NCI-H2081 (cell line): ENCODE data around the gene ATP6V1G1.

Source experiments
- DNase-seq, 2 experiments: peaks; one replicate each; lab custom pipeline; 2025; lab: John Stamatoyannopoulos, UW

ATP6V1G1 gene

DNA sequence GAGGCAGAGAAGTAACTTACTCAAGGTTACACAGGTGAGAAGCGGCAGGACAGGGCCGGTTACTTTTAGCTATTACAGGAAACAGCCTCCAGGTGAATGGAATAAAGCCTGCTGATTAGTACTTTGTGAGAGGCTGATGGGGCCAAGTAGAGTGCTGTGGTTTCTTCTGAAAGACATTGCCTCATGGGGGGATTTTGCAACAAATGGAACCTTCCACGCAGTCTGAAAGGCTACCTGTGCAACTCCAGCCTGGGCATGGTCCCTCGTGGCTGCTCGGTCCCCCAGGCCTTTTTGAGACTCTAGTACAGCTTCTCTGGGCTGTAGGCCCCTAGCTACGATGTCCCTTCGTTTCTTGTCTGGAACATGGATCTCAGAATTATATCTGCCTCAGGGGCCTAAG, 25.5 kb downstream of the ATP6V1G1 start:
- no peak for DNase-seq

DNA sequence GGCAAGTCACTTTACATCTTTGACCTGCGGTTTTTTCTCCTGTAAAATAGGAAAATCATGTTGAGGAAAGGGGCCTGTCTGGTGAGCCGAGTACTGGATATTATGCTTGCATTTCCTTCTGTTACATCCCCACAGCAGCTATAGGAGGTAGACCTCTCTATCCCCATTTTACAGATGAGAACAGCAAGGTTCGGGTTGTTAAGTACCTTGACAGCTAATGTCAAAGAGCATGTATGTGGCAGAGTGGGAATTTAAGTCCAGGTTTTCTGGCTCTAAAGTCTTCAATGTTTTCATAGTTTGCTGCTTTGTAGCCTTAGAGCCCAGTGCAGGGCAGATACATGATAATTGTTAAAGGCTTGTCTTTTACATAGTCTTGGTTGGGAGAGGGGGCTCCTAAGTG, 26.4 kb downstream of the ATP6V1G1 start:
- DNase-seq = no peak

DNA sequence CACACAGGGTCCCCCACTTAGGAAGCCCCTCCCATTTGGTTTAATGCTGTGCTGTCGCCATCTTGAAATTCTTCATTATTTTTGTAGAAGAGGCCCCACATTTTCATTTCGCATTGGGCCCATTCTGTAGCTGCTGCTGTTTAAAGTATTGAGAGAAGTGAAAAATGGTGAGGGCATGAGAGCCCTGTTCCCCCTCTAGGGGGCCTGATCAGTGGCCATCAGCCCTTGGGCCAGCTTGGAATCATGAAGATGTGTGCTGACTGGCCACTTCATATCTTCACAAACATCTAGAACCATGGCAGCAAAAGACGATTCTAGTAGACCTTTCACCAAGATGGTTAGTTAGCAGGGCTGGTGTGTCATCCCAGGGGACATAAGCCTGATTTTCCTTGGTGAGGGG, 26.8 kb downstream of the ATP6V1G1 start:
- DNase-seq = no peak

DNA sequence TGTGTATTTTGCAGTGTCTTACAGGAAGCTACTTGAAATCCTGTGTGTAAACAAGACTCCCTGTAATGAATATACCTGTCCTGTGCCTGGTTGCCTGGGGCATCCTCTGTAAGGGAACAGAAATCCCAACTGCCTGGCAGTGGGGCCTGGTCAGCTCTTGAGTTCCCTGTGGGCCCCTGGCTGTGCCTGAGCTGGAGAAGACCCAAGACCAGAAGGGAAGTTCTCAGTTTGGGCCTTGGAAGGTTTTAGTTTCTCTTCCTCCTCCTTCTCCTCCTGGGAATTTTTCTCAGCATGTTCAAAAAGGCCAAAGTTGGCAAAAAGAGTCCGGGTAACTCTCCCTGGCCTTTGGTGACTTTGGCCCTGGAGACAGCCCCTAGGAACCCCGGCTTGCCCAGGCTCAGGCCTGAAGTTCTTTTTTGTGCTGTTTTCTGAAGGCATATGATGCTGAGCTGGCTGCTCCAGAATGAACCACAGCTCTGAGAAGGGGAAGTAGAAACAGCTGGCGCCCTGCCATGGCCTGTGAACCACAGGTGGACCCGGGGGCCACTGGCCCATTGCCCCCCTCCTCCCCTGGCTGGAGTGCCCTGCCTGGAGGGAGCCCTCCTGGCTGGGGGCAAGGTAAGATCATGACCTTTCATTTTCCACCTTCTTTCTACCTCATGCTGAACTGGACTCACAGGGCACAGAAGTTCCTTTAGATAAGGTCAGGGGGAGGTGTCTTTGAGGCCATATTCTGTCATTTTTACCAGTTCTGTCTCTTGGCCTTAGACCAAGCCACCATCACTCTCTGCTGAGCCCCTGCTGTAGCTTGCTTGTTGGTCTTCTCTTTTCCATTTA, 29.3 kb downstream of the ATP6V1G1 start:
- peak in 1 of 2 experiments; percentile 21 for DNase-seq

DNA sequence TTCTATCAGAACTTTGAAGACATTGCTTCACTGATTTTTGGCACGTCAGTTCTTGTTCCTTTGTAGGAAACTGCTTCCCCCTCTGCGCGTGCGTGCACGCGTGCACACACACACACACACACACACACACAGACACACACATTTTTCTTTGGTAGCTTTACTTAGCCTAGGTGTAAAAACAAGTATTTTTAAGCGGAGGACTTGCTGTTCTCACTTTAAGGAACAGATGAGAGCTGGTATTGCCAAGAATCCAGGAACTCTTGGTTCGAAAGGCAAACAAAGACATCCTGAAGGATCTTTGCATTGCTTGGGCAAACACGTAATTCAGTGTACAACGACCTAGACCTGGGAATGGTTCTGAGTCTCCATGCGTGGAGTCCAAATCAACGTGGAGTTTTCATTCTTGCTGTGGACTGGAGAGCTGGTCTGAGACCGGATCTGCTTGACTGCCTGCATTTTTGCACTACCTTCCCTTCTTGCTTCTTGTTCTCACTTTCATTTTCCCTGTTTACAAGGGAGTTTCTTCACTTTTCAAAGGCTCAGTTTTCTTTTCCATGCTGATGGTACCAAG, 31.7 kb downstream of the ATP6V1G1 start:
- DNase-seq = no peak

DNA sequence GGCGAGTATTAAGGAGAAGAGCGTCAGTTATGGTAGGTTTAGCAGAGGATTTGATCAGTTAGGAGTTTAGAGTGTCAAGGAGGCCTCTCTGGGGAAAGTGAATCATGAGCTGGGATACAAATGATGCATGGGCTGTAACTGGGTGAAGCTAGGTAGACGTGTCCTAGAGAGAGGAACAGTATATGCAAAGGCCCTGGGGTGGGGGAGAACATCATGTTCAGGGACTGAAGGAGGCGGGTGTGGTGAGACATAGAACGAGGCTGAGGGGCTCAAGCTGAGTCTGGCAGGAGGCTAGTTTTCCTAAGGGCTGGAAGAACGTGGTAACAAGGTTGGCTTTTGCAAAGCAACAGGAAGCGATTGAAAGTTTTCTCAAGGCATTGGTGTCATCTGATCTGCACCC, 34.0 kb downstream of the ATP6V1G1 start:
- no peak for DNase-seq

DNA sequence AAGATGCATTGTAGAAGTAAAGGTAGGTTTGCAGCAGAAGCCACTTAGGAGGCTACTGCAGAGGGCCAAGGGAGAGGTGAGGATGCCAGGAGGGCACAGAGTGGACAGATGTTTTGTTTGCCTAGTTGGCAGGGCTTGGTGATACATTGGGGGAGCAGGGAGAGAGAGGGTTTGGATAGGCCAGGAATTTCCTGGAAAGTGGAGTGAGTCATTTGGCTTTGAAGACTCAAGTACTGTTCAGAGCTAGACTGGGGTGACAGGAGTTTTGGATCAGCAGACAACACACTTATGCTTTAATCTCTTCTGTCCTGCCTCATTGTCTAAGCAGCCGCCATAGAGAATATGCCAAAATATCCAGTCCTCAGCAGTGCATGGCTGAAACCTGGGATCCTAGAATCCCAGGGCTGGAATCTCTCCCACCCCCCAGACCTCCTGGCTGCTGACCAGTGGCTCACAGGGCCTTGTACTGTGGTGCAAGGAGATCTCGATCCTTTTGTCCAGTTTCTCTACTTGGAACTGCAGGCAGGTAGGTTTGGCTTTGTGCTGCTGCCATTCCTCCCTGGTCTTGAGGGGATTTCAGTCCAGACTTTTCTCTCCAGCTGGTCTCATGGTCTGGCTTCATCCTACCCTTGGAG, 34.5 kb downstream of the ATP6V1G1 start:
- DNase-seq = no peak

DNA sequence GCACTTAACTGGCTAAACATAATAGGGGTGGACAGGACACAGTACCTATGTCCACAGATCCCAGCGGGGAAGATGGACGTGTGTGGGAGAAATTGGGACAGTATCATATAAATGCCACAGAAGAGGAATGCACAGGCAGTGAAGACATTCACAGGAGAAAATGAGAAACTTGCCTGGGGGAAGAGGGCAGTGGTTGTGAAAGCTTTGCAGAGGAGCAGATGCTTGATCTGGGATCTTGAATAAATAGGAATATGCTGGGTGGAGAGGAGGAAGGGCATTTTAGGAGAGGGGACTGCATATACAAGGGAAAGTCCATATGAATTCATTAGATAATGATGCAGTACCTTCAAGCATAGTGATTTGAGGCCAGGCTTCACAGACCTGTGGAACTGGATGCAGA, 37.1 kb downstream of the ATP6V1G1 start:
- no peak for DNase-seq

DNA sequence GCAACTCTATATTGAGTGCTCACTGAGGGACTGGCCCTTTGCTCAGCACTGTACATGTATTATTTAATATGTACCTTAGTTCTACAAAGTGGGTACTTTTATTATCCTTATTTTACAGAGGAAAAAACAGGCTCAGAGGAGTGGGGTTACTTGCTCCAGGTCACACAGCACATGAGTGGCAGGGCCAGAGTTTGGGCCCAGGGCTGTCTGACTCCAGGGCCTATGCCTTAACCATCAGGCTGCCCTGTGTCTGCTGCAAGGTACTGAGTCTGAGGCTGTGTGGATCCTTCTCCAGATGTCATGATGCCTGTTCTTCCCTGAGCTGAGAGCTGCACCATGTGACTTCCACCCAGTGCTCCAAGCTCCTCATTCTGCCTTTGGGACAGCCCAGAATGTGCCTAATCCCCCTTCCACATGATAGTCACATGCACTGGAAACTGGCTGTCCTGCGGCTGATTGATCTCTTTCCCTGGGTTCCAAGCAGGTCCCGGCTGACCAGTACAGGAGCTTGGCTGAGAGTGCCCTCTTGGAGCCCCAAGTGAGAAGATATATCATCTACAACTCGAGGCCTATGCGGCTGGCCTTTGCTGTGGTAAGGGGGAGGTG, 38.9 kb downstream of the ATP6V1G1 start:
- DNase-seq = no peak

DNA sequence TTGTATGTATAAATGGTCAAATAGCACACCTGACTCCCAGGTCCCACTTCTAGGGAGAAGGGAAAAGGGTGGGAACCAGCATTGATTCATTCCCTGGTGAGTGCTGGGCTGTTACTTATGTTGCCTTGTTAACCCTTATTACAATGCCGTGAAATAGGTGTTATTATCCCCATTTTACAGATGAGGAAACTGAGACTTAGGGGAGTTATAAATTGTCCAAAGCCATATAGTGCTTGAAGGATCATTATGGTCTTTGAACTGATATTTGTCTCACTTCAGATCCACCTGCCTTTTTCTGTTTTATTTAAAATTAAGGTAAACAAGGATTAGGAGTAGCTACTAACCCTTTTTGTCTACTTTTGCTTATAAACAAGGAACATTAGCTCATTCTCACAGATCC, 40.0 kb downstream of the ATP6V1G1 start:
- DNase-seq = no peak

DNA sequence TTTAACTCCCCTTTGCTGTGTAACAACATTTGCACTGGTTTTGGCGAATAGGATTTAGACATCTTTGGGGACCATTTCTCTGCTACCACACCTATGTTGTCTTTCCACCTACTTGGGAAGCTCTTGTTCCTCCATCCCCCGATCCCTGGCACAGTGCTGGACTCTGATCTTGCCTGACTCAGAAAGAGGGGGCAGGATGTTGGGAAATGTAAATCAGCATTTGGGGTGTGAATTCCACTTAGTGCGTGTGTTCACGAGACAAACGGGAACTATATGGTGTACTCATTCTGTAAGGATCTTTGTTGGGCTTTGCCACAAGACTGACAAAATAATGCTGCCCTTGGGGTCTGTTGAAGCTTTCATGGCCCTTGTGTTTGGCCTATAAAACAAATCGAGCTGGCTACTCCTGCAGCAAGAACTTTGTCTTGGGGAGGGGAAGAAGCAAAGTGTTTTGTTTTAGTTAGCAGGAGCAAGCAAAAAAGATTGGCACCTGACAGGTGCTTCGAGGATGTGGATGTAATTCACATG, 42.1 kb downstream of the ATP6V1G1 start:
- no peak for DNase-seq

DNA sequence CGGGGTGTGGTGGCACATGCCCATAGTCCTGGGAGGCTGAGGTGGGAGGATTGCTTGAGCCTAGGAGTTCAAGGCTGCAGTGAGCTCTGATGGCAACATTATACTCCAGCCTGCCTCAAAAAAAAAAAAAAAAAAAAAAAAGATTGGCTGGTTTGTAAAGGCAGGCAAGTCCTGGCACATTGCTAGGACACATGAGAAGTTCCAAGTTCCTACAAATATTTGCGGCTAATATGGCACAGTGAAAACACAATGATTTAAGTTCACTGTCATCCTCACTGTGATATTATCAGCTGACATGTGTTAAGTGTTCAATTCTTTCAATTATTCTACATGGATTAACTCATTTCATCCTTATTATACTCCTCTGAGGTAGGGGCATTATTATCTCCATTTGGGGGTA, 43.6 kb downstream of the ATP6V1G1 start:
- DNase-seq = no peak

DNA sequence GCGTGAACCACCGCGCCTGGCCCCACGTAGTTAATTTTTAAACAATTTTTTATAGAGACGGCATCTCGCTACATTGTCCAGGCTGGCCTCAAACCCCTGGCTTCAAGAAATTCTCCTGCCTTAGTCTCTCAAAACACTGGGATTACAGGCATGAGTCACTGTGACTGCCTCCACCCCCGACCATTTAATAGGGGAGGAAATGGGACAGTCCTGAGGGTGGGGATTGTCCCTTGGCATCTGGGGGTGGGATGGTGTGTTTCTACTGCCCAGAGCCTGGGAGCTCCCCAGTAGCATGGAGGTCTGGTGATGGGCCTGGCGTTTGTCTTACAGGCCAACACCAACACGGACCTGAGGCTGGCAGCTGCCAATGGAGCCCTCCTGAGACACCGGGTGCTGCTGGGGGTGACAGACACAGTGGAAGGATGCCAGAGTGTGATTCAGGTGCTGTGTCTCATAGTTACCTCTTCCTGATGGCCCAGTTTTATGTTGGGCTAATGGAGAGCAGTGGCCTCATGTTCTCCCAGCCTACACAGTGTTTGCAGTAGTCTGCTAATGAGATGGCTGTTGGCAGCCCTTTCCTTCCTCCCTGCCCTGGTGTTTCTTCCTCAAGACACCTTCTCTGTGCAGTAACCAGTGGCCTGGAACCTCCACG, 46.0 kb downstream of the ATP6V1G1 start:
- no peak for DNase-seq

DNA sequence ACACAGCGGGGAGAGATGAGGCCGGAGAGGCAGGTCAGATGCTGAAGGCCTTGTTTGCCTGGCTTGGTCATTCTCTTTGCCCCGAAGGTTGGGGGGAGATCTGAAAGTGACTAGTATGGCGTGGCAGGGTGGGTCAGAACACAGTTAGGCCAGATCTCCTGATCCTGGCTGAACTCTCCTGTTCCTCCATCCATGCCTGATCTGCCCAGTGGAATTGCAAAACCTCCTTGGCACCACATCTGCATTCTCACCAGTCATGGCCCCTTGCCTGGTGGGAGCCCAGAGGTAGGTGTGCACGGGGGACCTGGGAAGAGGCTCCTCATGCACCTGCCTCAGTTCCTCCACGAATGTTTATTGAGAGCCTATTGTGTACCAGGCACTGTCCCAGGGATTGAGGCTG, 46.8 kb downstream of the ATP6V1G1 start:
- no peak for DNase-seq

DNA sequence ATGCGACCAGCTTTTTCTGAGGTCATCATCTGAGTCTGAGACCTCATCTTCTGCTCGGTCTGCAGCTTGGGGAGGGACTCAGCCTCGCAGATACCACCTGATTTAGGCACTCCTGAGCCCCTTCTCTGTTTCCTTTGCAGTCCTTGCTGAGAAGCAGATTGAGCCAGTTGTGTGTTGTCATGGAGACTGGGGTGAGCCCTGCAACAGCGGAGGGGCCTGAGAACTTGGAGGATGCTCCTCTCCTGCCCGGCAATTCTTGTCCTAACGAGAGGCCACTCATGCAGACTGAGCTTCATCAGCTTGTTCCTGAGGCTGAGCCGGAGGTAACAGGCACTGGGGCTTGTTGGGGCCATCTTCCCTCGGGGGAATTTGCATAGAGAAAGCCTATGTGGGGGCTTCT, 50.8 kb downstream of the ATP6V1G1 start:
- no peak for DNase-seq

DNA sequence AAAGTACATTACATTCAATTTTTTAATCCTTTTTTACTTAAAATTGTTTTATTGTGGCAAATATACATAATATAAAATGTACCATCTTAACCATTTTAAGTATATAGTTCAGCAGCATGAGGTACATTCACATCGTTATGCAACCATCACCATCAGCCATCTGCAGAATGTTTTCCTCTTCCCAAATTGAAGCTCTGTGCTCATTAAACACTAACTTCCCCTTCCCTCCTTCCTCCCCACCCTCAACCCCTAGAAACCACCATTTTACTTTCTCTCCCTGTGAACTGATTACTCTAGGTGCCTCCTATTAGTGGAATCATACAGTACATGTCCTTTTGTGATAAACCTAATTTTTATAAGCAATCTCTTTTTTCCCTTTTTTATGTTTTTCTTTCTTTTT, 54.4 kb downstream of the ATP6V1G1 start:
- no peak for DNase-seq

DNA sequence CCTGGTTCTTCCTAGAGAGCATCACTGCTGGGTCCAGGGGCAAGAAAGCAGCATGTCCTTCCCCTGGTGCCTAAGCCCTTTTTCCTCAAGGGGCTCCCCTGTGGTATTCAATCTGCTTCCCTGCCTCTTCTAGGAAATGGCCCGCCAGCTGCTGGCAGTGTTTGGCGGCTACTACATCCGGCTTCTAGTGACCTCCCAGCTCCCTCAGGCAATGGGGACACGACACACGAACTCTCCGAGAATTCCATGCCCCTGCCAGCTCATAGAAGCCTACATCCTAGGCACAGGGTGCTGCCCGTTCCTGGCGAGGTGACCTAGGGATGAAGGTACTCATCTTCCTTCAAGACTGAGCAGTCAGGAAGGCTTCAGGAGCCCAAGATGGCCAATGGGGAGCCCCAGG, 55.4 kb downstream of the ATP6V1G1 start:
- no peak for DNase-seq

DNA sequence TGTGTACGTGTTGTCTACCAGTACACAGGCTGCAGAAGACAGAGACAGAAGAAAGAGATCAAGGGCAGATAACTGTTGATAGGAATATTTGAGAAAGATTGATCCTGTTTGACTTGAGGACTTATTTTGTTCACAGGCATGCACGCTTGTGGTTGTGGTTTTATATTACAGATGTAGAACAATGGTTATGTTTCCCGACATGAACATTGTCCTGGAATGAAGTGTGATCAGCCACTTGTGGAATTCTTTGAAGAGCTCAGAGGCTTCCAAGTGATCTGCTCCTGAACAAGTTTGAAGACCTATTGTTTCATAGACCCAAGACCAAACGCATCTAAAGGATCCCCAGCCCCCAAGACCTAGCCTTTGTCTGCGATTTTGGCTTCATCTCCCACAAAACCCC, 56.3 kb downstream of the ATP6V1G1 start:
- DNase-seq = no peak
